ENCODE results near the gene CREM.

CREM gene

GRCh38 chr10:35090162-35090954 is 36.3 kb upstream of the CREM start, which contains the start of gene CUL2:
Gene CUL2 (minus strand): TSS chr10:35090341. CDS start chr10:35071317, 19,024 bp downstream.
- Histone ChIP-seq H3K9me3 (ENCODE audit: control extremely low read depth in 1 of 5, control insufficient read depth in 4 of 5, insufficient read depth in 2 of 5, low read depth in 1 of 5, low read length in 4 of 5) (peaks cover 0 to 5% (median 0%) of the 10 kb centered on the region in 5 experiments), H3K36me3 (ENCODE audit: control insufficient read depth in 4 of 4, insufficient read depth in 4 of 4, low read length in 3 of 4) (peaks cover 0 to 8% (median 0%) of the 10 kb centered on the region in 4 experiments), H3K27ac (ENCODE audit: insufficient read depth in 1 of 2, low read depth in 1 of 2, low read length in 2 of 2, poor library complexity in 1 of 2, severe bottlenecking in 2 of 2) (peak within 1 kb of the TSS; percentile 92 to 98), H3K27me3 (replicated peaks in 2 of 5; ENCODE audit: control insufficient read depth in 4 of 5, insufficient read depth in 5 of 5, low read length in 4 of 5) (no peaks in the 10 kb centered on the region), H3K4me3 (ENCODE audit: control insufficient read depth in 1 of 7, extremely low read depth in 1 of 7, insufficient read depth in 4 of 7, low read depth in 2 of 7, low read length in 6 of 7) (peak within 1 kb of the TSS; percentile 51 to 87 (median 83)), H3K4me1 (ENCODE audit: control extremely low read depth in 1 of 4, control insufficient read depth in 4 of 4, insufficient read depth in 4 of 4, low read length in 3 of 4) (peaks cover 14 to 22% (median 17%) of the 10 kb centered on the region in 4 experiments)
- DNase-seq, result peak; percentile 95 to 97 (median 97)
- POLR2A ChIA-PET, result interaction anchor here (1.0 kb wide), 1 partner anchor 13 kb away, joined by 4 read pairs; no protein-coding TSS in a partner anchor
- 0% methylated on average over 45 of the region's 59 CpGs for WGBS (ENCODE audit: insufficient coverage)
- CTCF ChIA-PET, result interaction anchor here (0.7 to 1.7 kb wide), 2 partner anchors 31 to 33 kb away, joined by 3 to 4 read pairs; no protein-coding TSS in a partner anchor

GRCh38 chr10:35091994-35092790 is 34.5 kb upstream of the CREM start:
- DNase-seq, result no peak
- Histone ChIP-seq H3K27ac (ENCODE audit: insufficient read depth in 1 of 2, low read depth in 1 of 2, low read length in 2 of 2, poor library complexity in 1 of 2, severe bottlenecking in 2 of 2) (no peak overlapping the region), H3K9me3 (ENCODE audit: control extremely low read depth in 1 of 5, control insufficient read depth in 4 of 5, insufficient read depth in 2 of 5, low read depth in 1 of 5, low read length in 4 of 5) (peaks cover 0 to 5% (median 0%) of the 10 kb centered on the region in 5 experiments), H3K4me3 (ENCODE audit: control insufficient read depth in 1 of 7, extremely low read depth in 1 of 7, insufficient read depth in 4 of 7, low read depth in 2 of 7, low read length in 6 of 7) (no peak overlapping the region), H3K36me3 (ENCODE audit: control insufficient read depth in 4 of 4, insufficient read depth in 4 of 4, low read length in 3 of 4) (peaks cover 0 to 8% (median 0%) of the 10 kb centered on the region in 4 experiments), H3K27me3 (replicated peaks in 2 of 5; ENCODE audit: control insufficient read depth in 4 of 5, insufficient read depth in 5 of 5, low read length in 4 of 5) (peaks cover 0 to 3% (median 0%) of the 10 kb centered on the region in 5 experiments), H3K4me1 (ENCODE audit: control extremely low read depth in 1 of 4, control insufficient read depth in 4 of 4, insufficient read depth in 4 of 4, low read length in 3 of 4) (peaks cover 14 to 22% (median 17%) of the 10 kb centered on the region in 4 experiments)
- WGBS (ENCODE audit: insufficient coverage), result 98% methylated on average over 6 of the region's 11 CpGs
- ChIA-PET CTCF (interaction anchor here (0.6 kb wide), 1 partner anchor 271 kb away, joined by 3 read pairs; no protein-coding TSS in a partner anchor), POLR2A (no interaction called here)

- H3K27ac ChIP-seq (ENCODE audit: insufficient read depth in 1 of 2, low read depth in 1 of 2, low read length in 2 of 2, poor library complexity in 1 of 2, severe bottlenecking in 2 of 2), result no peak overlapping the region
- CTCF ChIA-PET, result no interaction called here
- H3K9me3 ChIP-seq (ENCODE audit: control extremely low read depth in 1 of 5, control insufficient read depth in 4 of 5, insufficient read depth in 2 of 5, low read depth in 1 of 5, low read length in 4 of 5), result peaks cover 0 to 5% (median 0%) of the 10 kb centered on the region in 5 experiments
- no CpG with 5 or more reads among the region's 1 CpG for WGBS (ENCODE audit: insufficient coverage)
- no peak overlapping the region for H3K4me3 ChIP-seq (ENCODE audit: control insufficient read depth in 1 of 7, extremely low read depth in 1 of 7, insufficient read depth in 4 of 7, low read depth in 2 of 7, low read length in 6 of 7)
- POLR2A ChIA-PET, result no interaction called here
- peaks cover 0 to 2% (median 0%) of the 10 kb centered on the region in 4 experiments for H3K36me3 ChIP-seq (ENCODE audit: control insufficient read depth in 4 of 4, insufficient read depth in 4 of 4, low read length in 3 of 4)
- peaks cover 14 to 20% (median 15%) of the 10 kb centered on the region in 4 experiments for H3K4me1 ChIP-seq (ENCODE audit: control extremely low read depth in 1 of 4, control insufficient read depth in 4 of 4, insufficient read depth in 4 of 4, low read length in 3 of 4)
- H3K27me3 ChIP-seq (replicated peaks in 2 of 5; ENCODE audit: control insufficient read depth in 4 of 5, insufficient read depth in 5 of 5, low read length in 4 of 5), result peaks cover 0 to 3% (median 0%) of the 10 kb centered on the region in 5 experiments
- DNase-seq, result peak in 2 of 3 donors; percentile 7 to 10
These were observed 33.8 kb upstream of the CREM start for GRCh38 chr10:35092851-35093250.

GRCh38 chr10:35096312-35096711 is 30.3 kb upstream of the CREM start:
- Histone ChIP-seq H3K36me3 (ENCODE audit: control insufficient read depth in 4 of 4, insufficient read depth in 4 of 4, low read length in 3 of 4) (no peaks in the 10 kb centered on the region), H3K4me3 (ENCODE audit: control insufficient read depth in 1 of 7, extremely low read depth in 1 of 7, insufficient read depth in 4 of 7, low read depth in 2 of 7, low read length in 6 of 7) (no peak overlapping the region), H3K9me3 (ENCODE audit: control extremely low read depth in 1 of 5, control insufficient read depth in 4 of 5, insufficient read depth in 2 of 5, low read depth in 1 of 5, low read length in 4 of 5) (peaks cover 0 to 5% (median 0%) of the 10 kb centered on the region in 5 experiments), H3K27me3 (replicated peaks in 2 of 5; ENCODE audit: control insufficient read depth in 4 of 5, insufficient read depth in 5 of 5, low read length in 4 of 5) (peaks cover 0 to 5% (median 0%) of the 10 kb centered on the region in 5 experiments), H3K27ac (ENCODE audit: insufficient read depth in 1 of 2, low read depth in 1 of 2, low read length in 2 of 2, poor library complexity in 1 of 2, severe bottlenecking in 2 of 2) (no peak overlapping the region), H3K4me1 (ENCODE audit: control extremely low read depth in 1 of 4, control insufficient read depth in 4 of 4, insufficient read depth in 4 of 4, low read length in 3 of 4) (no peaks in the 10 kb centered on the region)
- ChIA-PET POLR2A (no interaction called here), CTCF (interaction anchor here (1.3 kb wide), 1 partner anchor 146 kb away, joined by 3 read pairs; no protein-coding TSS in a partner anchor)
- no CpG with 5 or more reads among the region's 2 CpGs for WGBS (ENCODE audit: insufficient coverage)
- no peak for DNase-seq

- CTCF ChIA-PET, result interaction anchor here (1.3 kb wide), 1 partner anchor 145 kb away, joined by 3 read pairs; no protein-coding TSS in a partner anchor
- no peak for DNase-seq
- WGBS (ENCODE audit: insufficient coverage), result no CpG with 5 or more reads among the region's 1 CpG
These were observed 29.1 kb upstream of the CREM start for GRCh38 chr10:35097510-35097909.

GRCh38 chr10:35103882-35104281 is 22.8 kb upstream of the CREM start:
- no peak for DNase-seq
- peaks cover 0 to 3% (median 0%) of the 10 kb centered on the region in 5 experiments for H3K27me3 ChIP-seq (replicated peaks in 2 of 5; ENCODE audit: control insufficient read depth in 4 of 5, insufficient read depth in 5 of 5, low read length in 4 of 5)
- CTCF ChIA-PET, result no interaction called here
- no peaks in the 10 kb centered on the region for H3K9me3 ChIP-seq (ENCODE audit: control extremely low read depth in 1 of 5, control insufficient read depth in 4 of 5, insufficient read depth in 2 of 5, low read depth in 1 of 5, low read length in 4 of 5)
- 95% methylated on average over 5 of the region's 7 CpGs for WGBS (ENCODE audit: insufficient coverage)
- no peaks in the 10 kb centered on the region for H3K4me1 ChIP-seq (ENCODE audit: control extremely low read depth in 1 of 4, control insufficient read depth in 4 of 4, insufficient read depth in 4 of 4, low read length in 3 of 4)
- H3K4me3 ChIP-seq (ENCODE audit: control insufficient read depth in 1 of 7, extremely low read depth in 1 of 7, insufficient read depth in 4 of 7, low read depth in 2 of 7, low read length in 6 of 7), result no peak overlapping the region
- no peak overlapping the region for H3K27ac ChIP-seq (ENCODE audit: insufficient read depth in 1 of 2, low read depth in 1 of 2, low read length in 2 of 2, poor library complexity in 1 of 2, severe bottlenecking in 2 of 2)
- H3K36me3 ChIP-seq (ENCODE audit: control insufficient read depth in 4 of 4, insufficient read depth in 4 of 4, low read length in 3 of 4), result no peaks in the 10 kb centered on the region
- POLR2A ChIA-PET, result no interaction called here

More at GRCh38 chr10:35097510-35097909, 29.1 kb upstream of the CREM start:
- H3K27ac ChIP-seq (ENCODE audit: insufficient read depth in 1 of 2, low read depth in 1 of 2, low read length in 2 of 2, poor library complexity in 1 of 2, severe bottlenecking in 2 of 2), result no peak overlapping the region
- POLR2A ChIA-PET, result no interaction called here
- peaks cover 0 to 5% (median 0%) of the 10 kb centered on the region in 5 experiments for H3K9me3 ChIP-seq (ENCODE audit: control extremely low read depth in 1 of 5, control insufficient read depth in 4 of 5, insufficient read depth in 2 of 5, low read depth in 1 of 5, low read length in 4 of 5)
- H3K4me1 ChIP-seq (ENCODE audit: control extremely low read depth in 1 of 4, control insufficient read depth in 4 of 4, insufficient read depth in 4 of 4, low read length in 3 of 4), result no peaks in the 10 kb centered on the region
- H3K27me3 ChIP-seq (replicated peaks in 2 of 5; ENCODE audit: control insufficient read depth in 4 of 5, insufficient read depth in 5 of 5, low read length in 4 of 5), result peaks cover 0 to 5% (median 0%) of the 10 kb centered on the region in 5 experiments
- no peaks in the 10 kb centered on the region for H3K36me3 ChIP-seq (ENCODE audit: control insufficient read depth in 4 of 4, insufficient read depth in 4 of 4, low read length in 3 of 4)
- no peak overlapping the region for H3K4me3 ChIP-seq (ENCODE audit: control insufficient read depth in 1 of 7, extremely low read depth in 1 of 7, insufficient read depth in 4 of 7, low read depth in 2 of 7, low read length in 6 of 7)

All from common myeloid progenitor, CD34-positive (primary cell).